ENCODE measurements around the gene TMEM167B.

- TF ChIP-seq CTCF (IDR thresholded peaks at IDR 0.05) (no peak), EZH2phosphoT487 (IDR thresholded peaks at IDR 0.05) (no peak)
Observed at GRCh38 chr1:109094871-109095270, 4.3 kb downstream of the TMEM167B start.
